HepG2 (cell line): ENCODE measurements around the gene DNAJB11. TPM values are rescaled to one million over a fixed set of nuclear protein-coding genes. Genes with fewer than 3 reads are reported as not detected.

Source experiments
- AKAP8 ChIP-seq: sonication (generic); formaldehyde crosslinking; IDR thresholded peaks from 2 replicates; pipeline ENCODE4 v1.5.1; 2020; ENCODE audit warnings: mild to moderate bottlenecking, missing genetic modification reagents
- ARNTL ChIP-seq: sonication (generic); formaldehyde crosslinking; IDR thresholded peaks from 2 replicates; pipeline ENCODE4 v1.4.0; 2020; ENCODE audit warnings: mild to moderate bottlenecking, missing genetic modification reagents
- ATM ChIP-seq: fragments of 450-650 bp; IDR thresholded peaks from 2 replicates; pipeline ENCODE4 v1.7.1; 2017; ENCODE audit warnings: mild to moderate bottlenecking, borderline replicate concordance
- CBX5 ChIP-seq: sonication (generic); formaldehyde crosslinking; IDR thresholded peaks from 2 replicates; pipeline ENCODE4 v1.4.0; 2020; ENCODE audit warnings: missing genetic modification reagents, borderline replicate concordance
- DMAP1 ChIP-seq: IDR thresholded peaks from 2 replicates; pipeline ENCODE4 v1.6.1; 2016
- ELF1 ChIP-seq: sonication (generic); formaldehyde crosslinking; IDR thresholded peaks from 2 replicates; pipeline ENCODE4 v1.4.0; 2020; ENCODE audit warnings: missing genetic modification reagents
- ELF3 ChIP-seq: IDR thresholded peaks from 2 replicates; pipeline ENCODE4 v1.6.1; 2016; ENCODE audit warnings: missing genetic modification reagents, missing compliant biosample characterization
- GTF3A ChIP-seq: sonication (generic); formaldehyde crosslinking; conservative IDR thresholded peaks from 2 replicates; pipeline ENCODE4 v1.4.0; 2020; ENCODE audit warnings: mild to moderate bottlenecking, missing genetic modification reagents
- KAT7 ChIP-seq: IDR thresholded peaks from 2 replicates; pipeline ENCODE4 v1.6.1; 2018; ENCODE audit warnings: borderline replicate concordance, missing compliant biosample characterization
- MED1 ChIP-seq: sonication (generic); formaldehyde crosslinking; IDR thresholded peaks from 2 replicates; pipeline ENCODE4 v1.4.0; 2020; ENCODE audit warnings: missing genetic modification reagents
- NBN ChIP-seq: fragments of 450-650 bp; conservative IDR thresholded peaks from 2 replicates; pipeline ENCODE4 v1.6.1; 2017
- NFKBIZ ChIP-seq: IDR thresholded peaks from 2 replicates; pipeline ENCODE4 v1.6.1; 2018; ENCODE audit warnings: missing genetic modification reagents, missing compliant biosample characterization
- POLR2A ChIP-seq, 2 experiments: IDR thresholded peaks; 2 replicates each; pipeline ENCODE4 v1.6.1; 2011; ENCODE audit warnings: low read depth in 2 of 2, low read length in 2 of 2, mild to moderate bottlenecking in 1 of 2, moderate library complexity in 1 of 2; ENCODE audit not compliant: insufficient read depth in 1 of 2
- POLR2G ChIP-seq: fragments of 200-400 bp; formaldehyde crosslinking; IDR thresholded peaks from 2 replicates; pipeline ENCODE4 v1.6.1; 2018; ENCODE audit warnings: mild to moderate bottlenecking, low read depth, low read length, moderate library complexity
- PRPF4 ChIP-seq: fragments of 200-400 bp; formaldehyde crosslinking; IDR thresholded peaks from 2 replicates; pipeline ENCODE4 v1.6.1; 2016; ENCODE audit warnings: low read length, low read depth; ENCODE audit not compliant: poor library complexity, severe bottlenecking
- SYNCRIP ChIP-seq: fragments of 200-400 bp; formaldehyde crosslinking; IDR thresholded peaks from 2 replicates; pipeline ENCODE4 v1.6.1; 2018; ENCODE audit warnings: mild to moderate bottlenecking, low read depth, low read length; ENCODE audit not compliant: insufficient read depth
- TSC22D2 ChIP-seq: sonication (generic); formaldehyde crosslinking; IDR thresholded peaks from 2 replicates; pipeline ENCODE4 v1.5.1; 2020; ENCODE audit warnings: missing genetic modification reagents, mild to moderate bottlenecking, borderline replicate concordance
- ZFP82 ChIP-seq: sonication (generic); formaldehyde crosslinking; IDR thresholded peaks from 2 replicates; pipeline ENCODE4 v1.5.1; 2020; ENCODE audit warnings: mild to moderate bottlenecking, missing genetic modification reagents, borderline replicate concordance
- ZNF24 ChIP-seq: fragments of 450-650 bp; IDR thresholded peaks from 2 replicates; pipeline ENCODE4 v1.6.1; 2017; ENCODE audit warnings: antibody characterized with exemption, mild to moderate bottlenecking
- ZNF660 ChIP-seq: sonication (generic); formaldehyde crosslinking; IDR thresholded peaks from 2 replicates; pipeline ENCODE4 v1.5.1; 2020; ENCODE audit warnings: mild to moderate bottlenecking, low read depth, missing genetic modification reagents, borderline replicate concordance
- ZNF737 ChIP-seq: sonication (generic); formaldehyde crosslinking; IDR thresholded peaks from 2 replicates; pipeline ENCODE4 v1.5.0; 2020; ENCODE audit warnings: missing genetic modification reagents, mild to moderate bottlenecking, borderline replicate concordance
- ZSCAN20 ChIP-seq: sonication (generic); formaldehyde crosslinking; IDR thresholded peaks from 2 replicates; pipeline ENCODE4 v1.4.0; 2020; ENCODE audit warnings: missing genetic modification reagents, mild to moderate bottlenecking, borderline replicate concordance
- polyA plus RNA-seq, 8 experiments: library from polyadenylated mRNA; depleted of rRNA in 3 of 8; stranded (reverse) in 7 of 8; unstranded in 1 of 8; fragments of >200 nt; fragmentation: Illumina TruSeq in 4 of 8; extraction: Trizol in 4 of 8; gene quantifications; 2 replicates each; pipeline versions ENCODE4 v1.2.1 to v1.2.3, GENCODE V29; 2011 to 2016; ENCODE audit warnings: low read depth in 4 of 8, missing spikeins in 1 of 8, mixed read lengths in 1 of 8; ENCODE audit not compliant: insufficient read depth in 1 of 8
- total RNA-seq, 5 experiments: library from RNA; depleted of rRNA; stranded (reverse); fragments of >200 nt; fragmentation: Illumina TruSeq; extraction: Trizol; gene quantifications; 2 replicates each; pipeline ENCODE4 v1.2.3, GENCODE V29; 2016; ENCODE audit warnings: low read depth in 1 of 5
- TF ChIP-seq, protein P1 (sequence below): sonication (generic); formaldehyde crosslinking; IDR thresholded peaks from 2 replicates; pipeline ENCODE4 v1.8.0; 2022; ENCODE audit warnings: mild to moderate bottlenecking, missing genetic modification reagents
- TF ChIP-seq, protein P2 (sequence below): sonication (generic); formaldehyde crosslinking; IDR thresholded peaks from 2 replicates; pipeline ENCODE4 v1.5.1; 2020; ENCODE audit warnings: mild to moderate bottlenecking, missing genetic modification reagents
- TF ChIP-seq, protein P3 (sequence below): sonication (generic); formaldehyde crosslinking; IDR thresholded peaks from 2 replicates; pipeline ENCODE4 v1.8.0; 2022; ENCODE audit warnings: mild to moderate bottlenecking, missing genetic modification reagents, moderate library complexity
- TF ChIP-seq, protein P4 (sequence below): sonication (generic); formaldehyde crosslinking; IDR thresholded peaks from 2 replicates; pipeline ENCODE4 v1.5.1; 2020; ENCODE audit warnings: missing genetic modification reagents, mild to moderate bottlenecking, borderline replicate concordance

The DNAJB11 gene
- total and polyA plus RNA-seq, 2 of the 13 experiments (the other 11 are each of a cell fraction or from before 2014, with no cell fraction given) = 41.0 to 132 TPM

DNA sequence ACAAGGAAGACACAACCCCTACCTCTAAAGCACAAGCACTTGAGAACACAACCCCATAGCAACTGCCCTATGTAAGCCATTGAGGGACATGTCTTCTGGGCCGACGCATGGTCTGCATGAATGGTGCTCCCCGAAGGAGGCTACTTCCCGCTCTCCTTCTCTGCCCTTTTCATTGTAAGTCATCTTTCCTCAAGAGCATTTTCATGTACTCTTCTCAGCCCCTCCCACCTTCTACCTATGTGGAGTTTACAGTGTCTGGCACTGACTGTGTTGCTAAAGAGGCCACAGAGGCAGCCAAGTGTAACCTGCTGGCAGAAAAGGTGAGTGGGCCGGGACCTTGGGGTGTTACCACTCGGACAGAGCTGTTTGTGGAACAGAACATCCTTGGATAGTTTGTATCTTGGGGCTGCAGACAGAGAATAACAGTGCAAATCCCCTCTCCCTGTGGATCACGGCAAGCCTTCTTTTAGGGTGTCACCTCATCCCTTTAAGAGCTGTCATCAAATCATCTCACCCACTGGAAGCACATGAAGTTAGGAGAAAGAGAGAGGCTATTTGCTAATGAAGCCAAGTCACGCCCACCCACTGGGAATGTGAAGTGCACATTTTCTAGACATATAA lies 47.9 kb downstream of the DNAJB11 start (continued):
- TF ChIP-seq ELF3 (no peak; the same call in 1 of the 2 replicates), ARNTL (CRISPR knock-in tag) (no peak), ELF1 (no peak), NFKBIZ (CRISPR knock-in tag) (no peak), AKAP8 (CRISPR knock-in tag) (no peak), ZNF24 (no peak), SYNCRIP (no peak), DMAP1 (no peak), POLR2G (peak; percentile 81), CBX5 (no peak), MED1 (CRISPR knock-in tag) (peak; percentile 20), NBN (no peak), ZFP82 (0 out of 2 replicates have a peak, but pooled peaks have one; percentile 33), POLR2A (IDR thresholded peaks at IDR 0.05; ENCODE audit: insufficient read depth in 1 of 2, low read depth in 2 of 2, low read length in 2 of 2) (peak; percentile 40 to 87; a peak in 3 of 4 replicates), ZSCAN20 (CRISPR knock-in tag) (no peak), ATM (no peak), ZNF660 (CRISPR knock-in tag) (no peak), ZNF737 (CRISPR knock-in tag) (no peak), GTF3A (CRISPR knock-in tag) (no peak), TSC22D2 (CRISPR knock-in tag) (no peak; the same call in 1 of the 2 replicates), KAT7 (CRISPR knock-in tag) (no peak), PRPF4 (no peak)
- TF ChIP-seq, protein P1, sequence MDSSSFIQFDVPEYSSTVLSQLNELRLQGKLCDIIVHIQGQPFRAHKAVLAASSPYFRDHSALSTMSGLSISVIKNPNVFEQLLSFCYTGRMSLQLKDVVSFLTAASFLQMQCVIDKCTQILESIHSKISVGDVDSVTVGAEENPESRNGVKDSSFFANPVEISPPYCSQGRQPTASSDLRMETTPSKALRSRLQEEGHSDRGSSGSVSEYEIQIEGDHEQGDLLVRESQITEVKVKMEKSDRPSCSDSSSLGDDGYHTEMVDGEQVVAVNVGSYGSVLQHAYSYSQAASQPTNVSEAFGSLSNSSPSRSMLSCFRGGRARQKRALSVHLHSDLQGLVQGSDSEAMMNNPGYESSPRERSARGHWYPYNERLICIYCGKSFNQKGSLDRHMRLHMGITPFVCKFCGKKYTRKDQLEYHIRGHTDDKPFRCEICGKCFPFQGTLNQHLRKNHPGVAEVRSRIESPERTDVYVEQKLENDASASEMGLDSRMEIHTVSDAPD (CRISPR knock-in tag) = no peak
- TF ChIP-seq, protein P2, sequence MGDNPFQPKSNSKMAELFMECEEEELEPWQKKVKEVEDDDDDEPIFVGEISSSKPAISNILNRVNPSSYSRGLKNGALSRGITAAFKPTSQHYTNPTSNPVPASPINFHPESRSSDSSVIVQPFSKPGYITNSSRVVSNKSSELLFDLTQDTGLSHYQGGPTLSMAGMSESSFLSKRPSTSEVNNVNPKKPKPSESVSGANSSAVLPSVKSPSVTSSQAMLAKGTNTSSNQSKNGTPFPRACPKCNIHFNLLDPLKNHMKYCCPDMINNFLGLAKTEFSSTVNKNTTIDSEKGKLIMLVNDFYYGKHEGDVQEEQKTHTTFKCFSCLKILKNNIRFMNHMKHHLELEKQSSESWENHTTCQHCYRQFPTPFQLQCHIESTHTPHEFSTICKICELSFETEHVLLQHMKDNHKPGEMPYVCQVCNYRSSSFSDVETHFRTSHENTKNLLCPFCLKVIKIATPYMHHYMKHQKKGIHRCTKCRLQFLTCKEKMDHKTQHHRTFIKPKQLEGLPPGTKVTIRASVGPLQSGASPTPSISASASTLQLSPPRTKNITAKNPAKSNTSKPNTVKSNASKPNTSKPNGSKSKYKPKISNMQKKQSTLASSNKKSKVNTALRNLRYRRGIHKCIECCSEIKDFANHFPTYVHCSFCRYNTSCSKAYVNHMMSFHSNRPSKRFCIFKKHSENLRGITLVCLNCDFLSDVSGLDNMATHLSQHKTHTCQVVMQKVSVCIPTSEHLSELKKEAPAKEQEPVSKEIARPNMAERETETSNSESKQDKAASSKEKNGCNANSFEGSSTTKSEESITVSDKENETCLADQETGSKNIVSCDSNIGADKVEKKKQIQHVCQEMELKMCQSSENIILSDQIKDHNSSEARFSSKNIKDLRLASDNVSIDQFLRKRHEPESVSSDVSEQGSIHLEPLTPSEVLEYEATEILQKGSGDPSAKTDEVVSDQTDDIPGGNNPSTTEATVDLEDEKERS = no peak
- TF ChIP-seq, protein P3, sequence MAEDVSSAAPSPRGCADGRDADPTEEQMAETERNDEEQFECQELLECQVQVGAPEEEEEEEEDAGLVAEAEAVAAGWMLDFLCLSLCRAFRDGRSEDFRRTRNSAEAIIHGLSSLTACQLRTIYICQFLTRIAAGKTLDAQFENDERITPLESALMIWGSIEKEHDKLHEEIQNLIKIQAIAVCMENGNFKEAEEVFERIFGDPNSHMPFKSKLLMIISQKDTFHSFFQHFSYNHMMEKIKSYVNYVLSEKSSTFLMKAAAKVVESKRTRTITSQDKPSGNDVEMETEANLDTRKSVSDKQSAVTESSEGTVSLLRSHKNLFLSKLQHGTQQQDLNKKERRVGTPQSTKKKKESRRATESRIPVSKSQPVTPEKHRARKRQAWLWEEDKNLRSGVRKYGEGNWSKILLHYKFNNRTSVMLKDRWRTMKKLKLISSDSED = no peak
- TF ChIP-seq, protein P4, sequence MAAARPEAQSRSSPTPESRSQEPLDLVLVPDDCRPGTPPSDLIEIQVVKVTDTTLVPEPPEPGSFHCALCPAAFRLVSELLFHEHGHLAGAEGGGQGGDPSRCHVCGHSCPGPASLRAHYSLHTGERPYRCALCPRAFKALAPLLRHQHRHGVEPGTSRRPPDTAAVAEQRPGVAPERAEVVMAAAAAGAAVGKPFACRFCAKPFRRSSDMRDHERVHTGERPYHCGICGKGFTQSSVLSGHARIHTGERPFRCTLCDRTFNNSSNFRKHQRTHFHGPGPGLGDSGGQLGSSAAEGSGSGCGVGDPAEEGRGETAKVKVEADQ (CRISPR knock-in tag) = no peak
